ENCODE results near the gene TNFRSF1A.

DNA sequence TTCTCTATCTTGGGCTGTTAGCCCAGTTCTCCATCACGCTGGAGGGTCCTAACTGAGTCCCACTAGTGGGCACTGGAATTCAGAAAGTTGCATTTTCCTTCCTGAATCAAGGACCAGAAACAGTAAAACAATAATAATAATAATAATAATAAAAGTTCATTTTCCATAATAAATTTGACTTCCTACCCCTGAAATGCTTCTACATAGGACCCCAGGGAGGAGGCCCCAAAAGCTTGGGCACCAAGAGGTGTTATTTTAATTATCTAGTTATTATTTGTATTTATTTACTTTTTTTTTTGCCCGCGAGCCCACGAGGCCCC, 21.1 kb upstream of the TNFRSF1A start:
- TF ChIP-seq EZH2 (IDR thresholded peaks at IDR 0.05; ENCODE audit: low read length, unreplicated experiment) (no peak), EZH2phosphoT487 (IDR thresholded peaks at IDR 0.05; ENCODE audit: borderline replicate concordance, low read length) (no peak)
- TF ChIP-seq, protein P1, sequence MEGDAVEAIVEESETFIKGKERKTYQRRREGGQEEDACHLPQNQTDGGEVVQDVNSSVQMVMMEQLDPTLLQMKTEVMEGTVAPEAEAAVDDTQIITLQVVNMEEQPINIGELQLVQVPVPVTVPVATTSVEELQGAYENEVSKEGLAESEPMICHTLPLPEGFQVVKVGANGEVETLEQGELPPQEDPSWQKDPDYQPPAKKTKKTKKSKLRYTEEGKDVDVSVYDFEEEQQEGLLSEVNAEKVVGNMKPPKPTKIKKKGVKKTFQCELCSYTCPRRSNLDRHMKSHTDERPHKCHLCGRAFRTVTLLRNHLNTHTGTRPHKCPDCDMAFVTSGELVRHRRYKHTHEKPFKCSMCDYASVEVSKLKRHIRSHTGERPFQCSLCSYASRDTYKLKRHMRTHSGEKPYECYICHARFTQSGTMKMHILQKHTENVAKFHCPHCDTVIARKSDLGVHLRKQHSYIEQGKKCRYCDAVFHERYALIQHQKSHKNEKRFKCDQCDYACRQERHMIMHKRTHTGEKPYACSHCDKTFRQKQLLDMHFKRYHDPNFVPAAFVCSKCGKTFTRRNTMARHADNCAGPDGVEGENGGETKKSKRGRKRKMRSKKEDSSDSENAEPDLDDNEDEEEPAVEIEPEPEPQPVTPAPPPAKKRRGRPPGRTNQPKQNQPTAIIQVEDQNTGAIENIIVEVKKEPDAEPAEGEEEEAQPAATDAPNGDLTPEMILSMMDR (conservative IDR thresholded peaks at IDR 0.05; ENCODE audit: low read depth, low read length), result no peak
